Subcutaneous adipose tissue (tissue), 4 donors: Measurements from ENCODE around the gene PHF24. TPM values are rescaled to one million over a fixed set of nuclear protein-coding genes. Genes with fewer than 3 reads are reported as not detected.

Source experiments
- CTCF ChIP-seq: fragments of 450-650 bp; IDR thresholded peaks from one replicate; pipeline ENCODE4 v1.5.1; 2016; ENCODE audit warnings: low read depth, mild to moderate bottlenecking, control low read depth, antibody characterized with exemption, moderate library complexity
- total RNA-seq, 4 donors: library from RNA; depleted of rRNA; stranded (reverse); fragments of >200 nt; gene quantifications; one replicate each; pipeline ENCODE4 v1.1.0, GENCODE V29; 2016

The PHF24 gene
- total RNA-seq, 4 donors from 2014 or later = 0.34 to 2.3 (median 1.3) TPM; not detected in 1

GRCh38 chr9:34985311-34985899, 27.3 kb downstream of the PHF24 start:
- TF ChIP-seq CTCF = no peak

GRCh38 chr9:34986540-34987047, 28.5 kb downstream of the PHF24 start:
- TF ChIP-seq CTCF = no peak

GRCh38 chr9:34987160-34987901, 29.2 kb downstream of the PHF24 start:
- no peak for TF ChIP-seq CTCF

- no peak for TF ChIP-seq CTCF
Observed at GRCh38 chr9:34988218-34989002, 30.3 kb downstream of the PHF24 start.

- TF ChIP-seq CTCF = no peak
Observed at GRCh38 chr9:34989003-34989945, 31.2 kb downstream of the PHF24 start, which contains the start of gene DNAJB5. TSS of gene DNAJB5 (plus strand) at chr9:34989745. CDS start at chr9:34990631, 886 bp downstream.

GRCh38 chr9:34989946-34990635, 32.0 kb downstream of the PHF24 start:
- TF ChIP-seq CTCF = no peak
